Measurements from ENCODE around the gene VEGFA.

VEGFA gene

DNA sequence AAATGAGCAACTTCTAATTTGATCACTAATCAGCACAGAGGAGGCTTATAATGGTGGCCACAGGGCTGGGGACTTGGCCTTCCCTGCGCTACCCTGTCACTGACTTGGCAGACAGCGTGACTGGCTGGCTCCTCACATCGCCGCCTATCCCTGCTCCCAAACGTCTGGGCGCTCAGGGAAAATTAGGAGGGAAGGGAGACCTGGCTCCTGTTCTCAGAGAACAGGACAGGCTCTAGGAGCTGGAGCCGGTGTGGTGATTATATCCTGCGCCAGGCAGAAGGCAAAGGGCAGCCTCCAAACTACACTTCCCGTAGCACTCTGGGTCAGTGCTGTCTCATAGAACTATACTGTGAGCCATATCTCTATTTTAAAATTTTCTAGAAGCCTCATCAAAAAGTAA lies 53.4 kb downstream of the VEGFA start:
- Mint-ChIP-seq H3K27ac (no peak overlapping the region), H3K4me3 (no peak overlapping the region), H3K27me3 (no peaks in the 10 kb centered on the region), H3K9me3 (no peaks in the 10 kb centered on the region), H3K4me1 (peaks cover 4% of the 10 kb centered on the region), H3K36me3 (no peaks in the 10 kb centered on the region)

- H3K9me3 Mint-ChIP-seq: no peaks in the 10 kb centered on the region
- peaks cover 4% of the 10 kb centered on the region for H3K4me1 Mint-ChIP-seq
- H3K27ac Mint-ChIP-seq: no peak overlapping the region
- no peak overlapping the region for H3K4me3 Mint-ChIP-seq
- no peaks in the 10 kb centered on the region for H3K36me3 Mint-ChIP-seq
- H3K27me3 Mint-ChIP-seq: no peaks in the 10 kb centered on the region
Observed at GRCh38 chr6:43823879-43824702, 54.1 kb downstream of the VEGFA start.

GRCh38 chr6:43824703-43825064 lies 54.7 kb downstream of the VEGFA start:
- H3K36me3 Mint-ChIP-seq: no peaks in the 10 kb centered on the region
- H3K27ac Mint-ChIP-seq: no peak overlapping the region
- H3K4me3 Mint-ChIP-seq: no peak overlapping the region
- H3K4me1 Mint-ChIP-seq: peaks cover 4% of the 10 kb centered on the region
- no peaks in the 10 kb centered on the region for H3K9me3 Mint-ChIP-seq
- H3K27me3 Mint-ChIP-seq: no peaks in the 10 kb centered on the region

GRCh38 chr6:43825187-43826115 lies 55.4 kb downstream of the VEGFA start:
- Mint-ChIP-seq H3K27me3 (no peaks in the 10 kb centered on the region), H3K4me1 (peaks cover 4% of the 10 kb centered on the region), H3K4me3 (no peak overlapping the region), H3K36me3 (no peaks in the 10 kb centered on the region), H3K9me3 (no peaks in the 10 kb centered on the region), H3K27ac (no peak overlapping the region)

GRCh38 chr6:43826730-43827129 lies 56.7 kb downstream of the VEGFA start:
- no peak overlapping the region for H3K4me3 Mint-ChIP-seq
- H3K27me3 Mint-ChIP-seq: no peaks in the 10 kb centered on the region

DNA sequence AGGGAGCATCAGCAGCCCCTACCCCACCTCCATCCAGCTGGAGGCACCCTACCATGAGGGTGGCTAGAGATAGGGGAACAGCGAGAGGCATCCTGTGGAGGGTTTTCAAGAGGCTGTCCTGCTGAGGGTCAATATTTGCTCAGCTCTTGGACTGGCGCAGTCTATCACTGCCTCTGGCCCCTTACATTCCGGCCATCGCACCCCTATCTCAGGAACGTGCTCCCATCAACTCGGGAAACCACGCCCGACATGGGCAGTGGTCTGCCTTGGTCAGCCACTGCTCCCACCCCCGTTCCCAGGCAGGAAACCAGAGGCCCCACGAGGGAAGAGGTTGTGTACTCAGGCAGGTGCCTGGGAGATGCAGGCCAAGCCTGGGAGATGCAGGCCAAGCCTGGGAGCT lies 57.9 kb downstream of the VEGFA start:
- Mint-ChIP-seq H3K4me3 (no peak overlapping the region), H3K27ac (no peak overlapping the region), H3K9me3 (no peaks in the 10 kb centered on the region), H3K4me1 (peaks cover 4% of the 10 kb centered on the region), H3K27me3 (no peaks in the 10 kb centered on the region), H3K36me3 (no peaks in the 10 kb centered on the region)

More at GRCh38 chr6:43826730-43827129, 56.7 kb downstream of the VEGFA start:
- H3K27ac Mint-ChIP-seq: no peak overlapping the region
- peaks cover 4% of the 10 kb centered on the region for H3K4me1 Mint-ChIP-seq
- no peaks in the 10 kb centered on the region for H3K36me3 Mint-ChIP-seq
- H3K9me3 Mint-ChIP-seq: no peaks in the 10 kb centered on the region

DNA sequence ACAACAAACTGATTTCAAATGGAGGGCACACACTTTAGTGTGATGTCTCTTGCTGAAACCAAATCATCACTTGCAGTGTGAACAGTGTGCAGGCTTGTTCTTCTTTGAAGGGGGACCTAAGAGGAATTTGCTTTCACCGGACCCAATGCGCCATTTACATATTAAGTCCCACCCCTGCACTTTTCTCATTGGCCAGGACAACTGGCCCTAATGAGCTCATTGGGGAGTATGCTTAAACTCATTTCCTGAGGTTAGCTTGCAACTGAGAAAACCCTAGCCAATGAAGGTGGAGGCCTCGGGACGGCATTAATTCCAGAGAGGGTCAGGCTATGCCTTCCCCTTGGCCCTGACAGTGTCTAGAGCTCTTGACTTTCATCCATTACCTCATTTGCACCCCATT lies 58.7 kb downstream of the VEGFA start:
- no peaks in the 10 kb centered on the region for H3K27me3 Mint-ChIP-seq
- H3K4me1 Mint-ChIP-seq: peaks cover 4% of the 10 kb centered on the region
- no peaks in the 10 kb centered on the region for H3K36me3 Mint-ChIP-seq
- H3K27ac Mint-ChIP-seq: no peak overlapping the region
- no peaks in the 10 kb centered on the region for H3K9me3 Mint-ChIP-seq
- H3K4me3 Mint-ChIP-seq: no peak overlapping the region

GRCh38 chr6:43829470-43829869 lies 59.5 kb downstream of the VEGFA start:
- H3K27me3 Mint-ChIP-seq: no peaks in the 10 kb centered on the region
- H3K4me3 Mint-ChIP-seq: no peak overlapping the region
- H3K27ac Mint-ChIP-seq: no peak overlapping the region
- H3K4me1 Mint-ChIP-seq: peaks cover 2% of the 10 kb centered on the region
- no peaks in the 10 kb centered on the region for H3K9me3 Mint-ChIP-seq
- no peaks in the 10 kb centered on the region for H3K36me3 Mint-ChIP-seq

GRCh38 chr6:43830775-43831174 lies 60.8 kb downstream of the VEGFA start:
- Mint-ChIP-seq H3K36me3 (no peaks in the 10 kb centered on the region), H3K4me3 (no peak overlapping the region), H3K9me3 (no peaks in the 10 kb centered on the region), H3K27me3 (no peaks in the 10 kb centered on the region), H3K27ac (no peak overlapping the region), H3K4me1 (no peaks in the 10 kb centered on the region)

DNA sequence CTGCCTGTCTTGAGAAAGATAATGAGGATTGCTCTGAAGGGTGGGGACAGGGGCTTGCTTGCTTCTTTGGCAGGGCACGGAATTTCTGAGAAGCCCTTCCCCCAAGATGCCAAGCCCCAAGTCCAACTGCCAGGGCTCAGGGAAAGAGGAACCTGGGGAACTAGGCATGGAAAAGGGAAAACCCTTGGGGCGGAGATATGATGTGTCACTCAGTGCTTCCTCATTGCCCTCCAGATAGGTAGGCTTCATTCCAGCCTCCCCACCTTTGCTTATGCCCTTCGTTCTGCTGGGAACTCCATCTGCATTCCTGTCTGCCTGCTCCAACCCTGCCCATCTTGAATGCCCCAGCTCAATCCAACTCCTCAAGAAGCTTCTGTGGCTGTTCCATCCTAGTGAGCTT lies 61.2 kb downstream of the VEGFA start:
- Mint-ChIP-seq H3K9me3 (no peaks in the 10 kb centered on the region), H3K4me3 (no peak overlapping the region), H3K27me3 (no peaks in the 10 kb centered on the region), H3K36me3 (no peaks in the 10 kb centered on the region), H3K27ac (no peak overlapping the region), H3K4me1 (no peaks in the 10 kb centered on the region)

DNA sequence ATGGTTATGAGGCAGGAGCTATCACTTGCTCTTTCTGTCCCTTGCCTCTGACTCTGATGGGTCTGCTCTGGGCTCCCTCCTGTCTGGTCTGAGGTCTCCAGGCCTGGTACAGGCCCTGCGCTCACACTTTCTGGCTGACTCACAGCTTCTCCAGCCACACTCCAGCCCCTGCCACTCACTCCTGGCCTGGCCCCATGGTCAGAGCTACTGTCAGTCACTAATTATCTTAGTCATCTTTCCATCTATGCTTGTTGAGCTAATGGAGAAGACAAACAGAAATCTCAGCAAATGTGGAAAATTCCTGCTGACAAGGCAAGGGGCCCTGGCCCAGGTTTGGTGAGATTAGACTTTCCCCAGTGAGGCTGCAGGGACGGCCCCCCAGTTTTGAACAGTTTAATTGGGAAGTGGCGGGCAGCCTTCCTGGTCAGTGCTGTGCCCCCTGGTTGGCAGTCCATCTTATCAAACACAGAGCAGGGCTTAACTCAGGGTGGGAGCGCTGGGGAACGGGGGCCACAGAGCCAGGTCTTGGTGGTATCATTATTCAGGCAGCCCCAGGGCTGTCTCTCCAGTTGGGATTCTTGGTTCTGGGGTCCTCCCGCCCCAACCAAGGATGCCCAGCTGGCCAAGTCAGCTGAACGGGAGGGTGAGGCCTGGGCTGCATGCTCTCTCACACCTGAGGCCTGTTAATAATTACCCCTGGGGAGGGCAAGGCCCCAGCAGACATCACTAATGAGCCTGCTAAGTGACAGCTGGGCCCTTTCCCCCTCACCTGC lies 63.4 kb downstream of the VEGFA start:
- no peaks in the 10 kb centered on the region for H3K27me3 Mint-ChIP-seq
- no peak overlapping the region for H3K4me3 Mint-ChIP-seq
- H3K36me3 Mint-ChIP-seq: no peaks in the 10 kb centered on the region
- H3K27ac Mint-ChIP-seq: no peak overlapping the region
- H3K4me1 Mint-ChIP-seq: no peaks in the 10 kb centered on the region
- H3K9me3 Mint-ChIP-seq: no peaks in the 10 kb centered on the region

DNA sequence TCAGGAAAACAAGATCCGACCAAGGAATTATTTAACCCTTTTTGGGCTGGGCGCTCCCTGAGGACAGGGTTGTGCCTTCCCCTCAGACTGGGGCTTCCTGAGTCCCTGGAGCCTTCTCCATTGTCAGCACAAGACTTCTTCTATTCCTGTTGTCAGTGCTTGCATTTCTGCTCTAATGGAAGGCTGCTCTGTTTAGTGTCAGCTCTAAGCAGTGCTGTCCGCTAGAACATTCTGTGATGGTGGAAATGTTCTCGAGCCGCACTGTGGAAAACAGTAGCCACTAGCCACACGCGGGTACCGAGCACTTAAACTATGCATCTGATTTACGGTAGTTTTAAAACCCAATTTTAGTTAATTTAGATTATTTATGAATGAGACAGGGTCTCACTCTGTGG lies 64.0 kb downstream of the VEGFA start:
- Mint-ChIP-seq H3K4me1 (no peaks in the 10 kb centered on the region), H3K27me3 (no peaks in the 10 kb centered on the region), H3K4me3 (no peak overlapping the region), H3K36me3 (no peaks in the 10 kb centered on the region), H3K27ac (no peak overlapping the region), H3K9me3 (no peaks in the 10 kb centered on the region)

GRCh38 chr6:43834528-43835155 lies 64.6 kb downstream of the VEGFA start:
- Mint-ChIP-seq H3K36me3 (no peaks in the 10 kb centered on the region), H3K4me3 (no peak overlapping the region), H3K4me1 (no peaks in the 10 kb centered on the region), H3K27ac (no peak overlapping the region), H3K9me3 (no peaks in the 10 kb centered on the region), H3K27me3 (no peaks in the 10 kb centered on the region)

GRCh38 chr6:43835872-43836419 lies 65.9 kb downstream of the VEGFA start:
- Mint-ChIP-seq H3K36me3 (no peaks in the 10 kb centered on the region), H3K4me1 (no peaks in the 10 kb centered on the region), H3K4me3 (no peak overlapping the region), H3K9me3 (no peaks in the 10 kb centered on the region), H3K27ac (peak overlapping the region; percentile 30), H3K27me3 (no peaks in the 10 kb centered on the region)

Measured in activated naive CD4-positive, alpha-beta T cell treated with anti-CD3 and anti-CD28 coated beads, Interleukin-2, amount 50 U/mL, for 24 hours (primary cell).